H1 (cell line): ENCODE results near the gene R3HCC1L. TPM values are rescaled to one million over a fixed set of nuclear protein-coding genes. Genes with fewer than 3 reads are reported as not detected.

Source experiments
- USF2 ChIP-seq: IDR thresholded peaks from 2 replicates; pipeline ENCODE4 v1.6.1; 2011; ENCODE audit warnings: low read length, improper control_type of control experiment
- polyA plus RNA-seq, 7 experiments: library from polyadenylated mRNA; depleted of rRNA in 3 of 7; stranded (reverse) in 5 of 7; unstranded in 2 of 7; fragments of >200 nt in 5 of 7; fragments of 200-250 nt in 2 of 7; gene quantifications; 1 replicate in 5 of 7; 2 replicates in 1 of 7; 4 replicates in 1 of 7; pipeline versions ENCODE4 v1.2.1 to v1.2.3, GENCODE V29; 2011 to 2013; ENCODE audit warnings: missing spikeins in 2 of 7, mixed read lengths in 2 of 7
- total RNA-seq: library from RNA; stranded (reverse); fragmentation: NEBNext Ultra II Directional; extraction: Animal tissue kit (Norgen Biotek cat#: 25700); gene quantifications from 2 replicates; pipeline ENCODE4 v1.2.1, GENCODE V29; 2021

The R3HCC1L gene
- total and polyA plus RNA-seq, 2 of the 8 experiments (the other 6 are each of a cell fraction or from before 2014, with no cell fraction given), result 6.9 to 13.9 TPM

GRCh38 chr10:98154076-98154475 lies 19.6 kb downstream of the R3HCC1L start (continued):
- no peak for TF ChIP-seq USF2
